ENCODE data around the gene NHERF1.

GRCh38 chr17:74785981-74786360, 37.5 kb downstream of the NHERF1 start:
- TF ChIP-seq MAZ (IDR thresholded peaks at IDR 0.05; ENCODE audit: borderline replicate concordance, low read depth, low read length) (no peak), CTCF (conservative IDR thresholded peaks at IDR 0.05; ENCODE audit: low read depth, low read length) (no peak), POLR2A (IDR thresholded peaks at IDR 0.05; ENCODE audit: low read depth, low read length) (no peak), MXI1 (IDR thresholded peaks at IDR 0.05; ENCODE audit: borderline replicate concordance, low read depth, low read length) (no peak), MAFK (IDR thresholded peaks at IDR 0.05; ENCODE audit: low read depth, low read length) (no peak), NFE2L2 (IDR thresholded peaks at IDR 0.05; ENCODE audit: low read depth, low read length) (no peak), SMC3 (IDR thresholded peaks at IDR 0.05; ENCODE audit: low read depth, low read length) (no peak), CEBPB (IDR thresholded peaks at IDR 0.05; ENCODE audit: low read depth, low read length) (no peak)
- TF ChIP-seq, protein P1, sequence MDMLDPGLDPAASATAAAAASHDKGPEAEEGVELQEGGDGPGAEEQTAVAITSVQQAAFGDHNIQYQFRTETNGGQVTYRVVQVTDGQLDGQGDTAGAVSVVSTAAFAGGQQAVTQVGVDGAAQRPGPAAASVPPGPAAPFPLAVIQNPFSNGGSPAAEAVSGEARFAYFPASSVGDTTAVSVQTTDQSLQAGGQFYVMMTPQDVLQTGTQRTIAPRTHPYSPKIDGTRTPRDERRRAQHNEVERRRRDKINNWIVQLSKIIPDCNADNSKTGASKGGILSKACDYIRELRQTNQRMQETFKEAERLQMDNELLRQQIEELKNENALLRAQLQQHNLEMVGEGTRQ (IDR thresholded peaks at IDR 0.05; ENCODE audit: low read depth, low read length): no peak
- TF ChIP-seq, protein P2, sequence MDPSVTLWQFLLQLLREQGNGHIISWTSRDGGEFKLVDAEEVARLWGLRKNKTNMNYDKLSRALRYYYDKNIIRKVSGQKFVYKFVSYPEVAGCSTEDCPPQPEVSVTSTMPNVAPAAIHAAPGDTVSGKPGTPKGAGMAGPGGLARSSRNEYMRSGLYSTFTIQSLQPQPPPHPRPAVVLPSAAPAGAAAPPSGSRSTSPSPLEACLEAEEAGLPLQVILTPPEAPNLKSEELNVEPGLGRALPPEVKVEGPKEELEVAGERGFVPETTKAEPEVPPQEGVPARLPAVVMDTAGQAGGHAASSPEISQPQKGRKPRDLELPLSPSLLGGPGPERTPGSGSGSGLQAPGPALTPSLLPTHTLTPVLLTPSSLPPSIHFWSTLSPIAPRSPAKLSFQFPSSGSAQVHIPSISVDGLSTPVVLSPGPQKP (IDR thresholded peaks at IDR 0.05; ENCODE audit: borderline replicate concordance, low read depth, low read length): no peak
